Measurements from ENCODE around the gene POLL. TPM values are rescaled to one million over a fixed set of nuclear protein-coding genes. Genes with fewer than 3 reads are reported as not detected.

Gene POLL
- total RNA-seq, 1 experiment from 2014 or later, result 51.3 TPM

- no peak for TF ChIP-seq YY1 (IDR thresholded peaks at IDR 0.05; ENCODE audit: extremely low read depth, insufficient replicate concordance, low read depth, low read length)
- no peak for TF ChIP-seq POLR2A (IDR thresholded peaks at IDR 0.05; ENCODE audit: borderline replicate concordance, extremely low read depth, insufficient read depth, insufficient read length)
- TF ChIP-seq TCF7L2 (IDR thresholded peaks at IDR 0.05; ENCODE audit: borderline replicate concordance, extremely low read depth, insufficient read depth, insufficient read length), result no peak
- TF ChIP-seq SP1 (IDR thresholded peaks at IDR 0.05; ENCODE audit: low read depth), result no peak
- TF ChIP-seq ELF1 (IDR thresholded peaks at IDR 0.05; ENCODE audit: borderline replicate concordance, low read depth), result no peak
- no peak for TF ChIP-seq RAD21 (IDR thresholded peaks at IDR 0.05; ENCODE audit: low read depth)
- no peak for TF ChIP-seq SIN3A (IDR thresholded peaks at IDR 0.05; ENCODE audit: low read depth)
- no peak for TF ChIP-seq EZH2phosphoT487 (IDR thresholded peaks at IDR 0.05; ENCODE audit: borderline replicate concordance)
- no peak for TF ChIP-seq FOSL1 (IDR thresholded peaks at IDR 0.05; ENCODE audit: low read depth)
- TF ChIP-seq MAX (IDR thresholded peaks at IDR 0.05), result no peak
- no peak for TF ChIP-seq JUND (IDR thresholded peaks at IDR 0.05)
- TF ChIP-seq ZFX (IDR thresholded peaks at IDR 0.05), result no peak
- TF ChIP-seq, protein P1, sequence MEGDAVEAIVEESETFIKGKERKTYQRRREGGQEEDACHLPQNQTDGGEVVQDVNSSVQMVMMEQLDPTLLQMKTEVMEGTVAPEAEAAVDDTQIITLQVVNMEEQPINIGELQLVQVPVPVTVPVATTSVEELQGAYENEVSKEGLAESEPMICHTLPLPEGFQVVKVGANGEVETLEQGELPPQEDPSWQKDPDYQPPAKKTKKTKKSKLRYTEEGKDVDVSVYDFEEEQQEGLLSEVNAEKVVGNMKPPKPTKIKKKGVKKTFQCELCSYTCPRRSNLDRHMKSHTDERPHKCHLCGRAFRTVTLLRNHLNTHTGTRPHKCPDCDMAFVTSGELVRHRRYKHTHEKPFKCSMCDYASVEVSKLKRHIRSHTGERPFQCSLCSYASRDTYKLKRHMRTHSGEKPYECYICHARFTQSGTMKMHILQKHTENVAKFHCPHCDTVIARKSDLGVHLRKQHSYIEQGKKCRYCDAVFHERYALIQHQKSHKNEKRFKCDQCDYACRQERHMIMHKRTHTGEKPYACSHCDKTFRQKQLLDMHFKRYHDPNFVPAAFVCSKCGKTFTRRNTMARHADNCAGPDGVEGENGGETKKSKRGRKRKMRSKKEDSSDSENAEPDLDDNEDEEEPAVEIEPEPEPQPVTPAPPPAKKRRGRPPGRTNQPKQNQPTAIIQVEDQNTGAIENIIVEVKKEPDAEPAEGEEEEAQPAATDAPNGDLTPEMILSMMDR (IDR thresholded peaks at IDR 0.05 in 2 of 3, conservative IDR thresholded peaks at IDR 0.05 in 1 of 3; ENCODE audit: borderline replicate concordance in 1 of 3, insufficient read depth in 1 of 3, low read depth in 2 of 3, low read length in 2 of 3), result no peak
- H4K20me1 ChIP-seq (ENCODE audit: insufficient read depth), result no peaks in the 10 kb centered on the region
These were observed 7.3 kb downstream of the POLL start for GRCh38 chr10:101580486-101581399.

More at GRCh38 chr10:101580486-101581399, 7.3 kb downstream of the POLL start:
- Histone ChIP-seq H3K9me2 (ENCODE audit: insufficient read depth) (no peaks in the 10 kb centered on the region), H2AFZ (ENCODE audit: low read depth, low read length, poor library complexity, severe bottlenecking) (no peak overlapping the region), H3K27me3 (ENCODE audit: insufficient read depth, low read length) (no peaks in the 10 kb centered on the region), H3K4me2 (ENCODE audit: low read length) (no peak overlapping the region), H3K9me3 (ENCODE audit: control insufficient read depth in 1 of 2, insufficient read depth in 1 of 2, low read depth in 1 of 2, low read length in 2 of 2) (no peaks in the 10 kb centered on the region), H3K4me3 (replicated peaks in 1 of 2; ENCODE audit: low read depth in 1 of 2, low read length in 2 of 2) (no peak overlapping the region), H3K27ac (ENCODE audit: low read depth, low read length) (no peak overlapping the region), H3K79me2 (ENCODE audit: insufficient read depth, low read length) (no peaks in the 10 kb centered on the region; the same call in 1 of the 2 replicates), H3K9ac (ENCODE audit: low read length) (no peak overlapping the region), H3K36me3 (ENCODE audit: control insufficient read depth in 1 of 2, insufficient read depth in 2 of 2, low read length in 2 of 2) (peaks cover 13 to 17% of the 10 kb centered on the region in 2 experiments; a peak in 3 of 4 replicates), H3K4me1 (ENCODE audit: control insufficient read depth in 1 of 2, insufficient read depth in 2 of 2, low read length in 2 of 2) (peaks cover 0 to 5% of the 10 kb centered on the region in 2 experiments; a peak in 1 of 4 replicates)
- ATAC-seq (no peak), DNase-seq (ENCODE audit: low read depth, low spot score) (no peak)
- CTCF ChIA-PET, result interaction anchor here (0.7 to 2.4 kb wide), 3 partner anchors 11 to 493 kb away, joined by 3 to 14 read pairs (median 3); no protein-coding TSS in a partner anchor
- POLR2A ChIA-PET, result no interaction called here
- no TSS peak for BruUV-seq (replicated peaks)
- RAD21 ChIA-PET (ENCODE audit: low non-redundant PET in 1 of 2, low total read pairs in 2 of 2, uncharacterized antibody in 2 of 2, unreplicated experiment in 2 of 2), result no interaction called here
- intact Hi-C loops (cut with micrococcal nuclease), result no loop called here
